ENCODE results near the gene MCM3AP.

The MCM3AP gene

GRCh38 chr21:46248422-46248782, 37.0 kb downstream of the MCM3AP start:
- Mint-ChIP-seq H3K36me3 (ENCODE audit: low read depth) (peaks cover 65% of the 10 kb centered on the region), H3K27me3 (ENCODE audit: low read depth, poor library complexity) (no peaks in the 10 kb centered on the region), H3K9me3 (no peaks in the 10 kb centered on the region), H3K27ac (peak overlapping the region; percentile 43), H3K4me1 (peaks cover 3% of the 10 kb centered on the region), H3K4me3 (no peak overlapping the region)
- DNase-seq: no peak
- TF ChIP-seq, protein P1, sequence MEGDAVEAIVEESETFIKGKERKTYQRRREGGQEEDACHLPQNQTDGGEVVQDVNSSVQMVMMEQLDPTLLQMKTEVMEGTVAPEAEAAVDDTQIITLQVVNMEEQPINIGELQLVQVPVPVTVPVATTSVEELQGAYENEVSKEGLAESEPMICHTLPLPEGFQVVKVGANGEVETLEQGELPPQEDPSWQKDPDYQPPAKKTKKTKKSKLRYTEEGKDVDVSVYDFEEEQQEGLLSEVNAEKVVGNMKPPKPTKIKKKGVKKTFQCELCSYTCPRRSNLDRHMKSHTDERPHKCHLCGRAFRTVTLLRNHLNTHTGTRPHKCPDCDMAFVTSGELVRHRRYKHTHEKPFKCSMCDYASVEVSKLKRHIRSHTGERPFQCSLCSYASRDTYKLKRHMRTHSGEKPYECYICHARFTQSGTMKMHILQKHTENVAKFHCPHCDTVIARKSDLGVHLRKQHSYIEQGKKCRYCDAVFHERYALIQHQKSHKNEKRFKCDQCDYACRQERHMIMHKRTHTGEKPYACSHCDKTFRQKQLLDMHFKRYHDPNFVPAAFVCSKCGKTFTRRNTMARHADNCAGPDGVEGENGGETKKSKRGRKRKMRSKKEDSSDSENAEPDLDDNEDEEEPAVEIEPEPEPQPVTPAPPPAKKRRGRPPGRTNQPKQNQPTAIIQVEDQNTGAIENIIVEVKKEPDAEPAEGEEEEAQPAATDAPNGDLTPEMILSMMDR (IDR thresholded peaks at IDR 0.05): no peak

- H3K27me3 Mint-ChIP-seq (ENCODE audit: low read depth, poor library complexity): no peaks in the 10 kb centered on the region
- no peaks in the 10 kb centered on the region for H3K4me1 Mint-ChIP-seq
- peaks cover 66% of the 10 kb centered on the region for H3K36me3 Mint-ChIP-seq (ENCODE audit: low read depth)
- TF ChIP-seq, protein P1 (IDR thresholded peaks at IDR 0.05): no peak
- no peaks in the 10 kb centered on the region for H3K9me3 Mint-ChIP-seq
- H3K27ac Mint-ChIP-seq: no peak overlapping the region
- no peak overlapping the region for H3K4me3 Mint-ChIP-seq
- no peak for DNase-seq
Observed at GRCh38 chr21:46247699-46248421, 37.6 kb downstream of the MCM3AP start.

- Mint-ChIP-seq H3K36me3 (ENCODE audit: low read depth) (peaks cover 74% of the 10 kb centered on the region), H3K9me3 (no peaks in the 10 kb centered on the region), H3K4me1 (no peaks in the 10 kb centered on the region), H3K27ac (no peak overlapping the region), H3K4me3 (no peak overlapping the region), H3K27me3 (ENCODE audit: low read depth, poor library complexity) (no peaks in the 10 kb centered on the region)
- no peak for DNase-seq
- TF ChIP-seq, protein P1 (IDR thresholded peaks at IDR 0.05): no peak
Observed at GRCh38 chr21:46246345-46246744, 39.1 kb downstream of the MCM3AP start.

DNA sequence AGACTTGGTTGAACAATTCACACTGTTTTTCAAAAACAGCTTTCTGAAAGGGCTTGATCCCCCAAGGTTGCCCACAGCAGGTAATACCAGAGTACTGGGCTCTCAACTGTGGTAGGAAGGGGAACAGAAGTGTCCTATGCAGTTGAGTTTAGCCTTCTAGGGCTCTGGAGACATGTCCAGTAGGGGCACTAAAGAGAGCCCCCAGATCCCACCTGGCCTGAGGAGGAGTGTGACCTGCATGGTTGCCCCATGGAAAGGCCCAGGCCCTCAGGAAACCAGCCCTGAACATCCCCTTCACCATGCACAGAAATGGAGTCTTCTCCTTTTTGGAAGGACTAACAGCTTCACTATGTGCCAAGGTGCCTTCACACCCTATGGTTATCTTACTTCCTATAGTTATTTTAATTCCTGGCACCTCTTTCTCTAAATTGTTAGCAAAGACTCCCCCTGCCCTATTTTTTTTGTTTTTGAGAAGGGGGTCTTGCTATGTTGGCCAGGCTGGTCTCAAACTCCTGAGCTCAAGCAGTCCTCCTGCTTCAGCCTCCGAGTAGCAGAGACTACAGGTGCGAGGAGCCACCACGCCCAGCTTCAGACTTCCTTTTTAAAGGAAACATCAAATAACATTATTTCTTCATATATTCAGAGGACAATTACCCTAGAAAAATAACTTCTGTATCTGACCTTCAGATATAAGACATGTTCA, 40.0 kb downstream of the MCM3AP start:
- H3K4me3 Mint-ChIP-seq: no peak overlapping the region
- TF ChIP-seq, protein P1 (IDR thresholded peaks at IDR 0.05): no peak
- DNase-seq: no peak
- H3K4me1 Mint-ChIP-seq: no peaks in the 10 kb centered on the region
- no peak overlapping the region for H3K27ac Mint-ChIP-seq
- H3K27me3 Mint-ChIP-seq (ENCODE audit: low read depth, poor library complexity): no peaks in the 10 kb centered on the region
- peaks cover 73% of the 10 kb centered on the region for H3K36me3 Mint-ChIP-seq (ENCODE audit: low read depth)
- H3K9me3 Mint-ChIP-seq: no peaks in the 10 kb centered on the region

GRCh38 chr21:46244602-46245001, 40.8 kb downstream of the MCM3AP start:
- TF ChIP-seq, protein P1 (IDR thresholded peaks at IDR 0.05): no peak
- H3K36me3 Mint-ChIP-seq (ENCODE audit: low read depth): peaks cover 71% of the 10 kb centered on the region
- peak overlapping the region; percentile 42 for H3K27ac Mint-ChIP-seq
- DNase-seq: no peak
- H3K4me1 Mint-ChIP-seq: no peaks in the 10 kb centered on the region
- H3K9me3 Mint-ChIP-seq: no peaks in the 10 kb centered on the region
- no peaks in the 10 kb centered on the region for H3K27me3 Mint-ChIP-seq (ENCODE audit: low read depth, poor library complexity)
- no peak overlapping the region for H3K4me3 Mint-ChIP-seq

All from nephron progenitor cell (in vitro differentiated cells).